Stimulated activated CD4-positive, alpha-beta T cell treated with anti-CD3 and anti-CD28 coated beads, Interleukin-2, amount 100 ng/mL, for 24 hours (primary cell): ENCODE measurements around the gene REXO1.

ENCODE experiments used
- DNase-seq, 2 donors: peaks; one replicate each; pipeline ENCODE4 v3.0.0-alpha.2; 2020

Gene REXO1

GRCh38 chr19:1789261-1790041, 58.8 kb downstream of the REXO1 start:
- no peak for DNase-seq

GRCh38 chr19:1787116-1787515, 61.2 kb downstream of the REXO1 start:
- DNase-seq = no peak

GRCh38 chr19:1786668-1787067, 61.6 kb downstream of the REXO1 start:
- no peak for DNase-seq

GRCh38 chr19:1785310-1785709, 63.0 kb downstream of the REXO1 start:
- DNase-seq = no peak

GRCh38 chr19:1783874-1784273, 64.4 kb downstream of the REXO1 start:
- DNase-seq = no peak

GRCh38 chr19:1783354-1783753, 64.9 kb downstream of the REXO1 start:
- no peak for DNase-seq

GRCh38 chr19:1782521-1782920, 65.8 kb downstream of the REXO1 start:
- no peak for DNase-seq

GRCh38 chr19:1780272-1780958, 67.9 kb downstream of the REXO1 start:
- no peak for DNase-seq

GRCh38 chr19:1779574-1779973, 68.7 kb downstream of the REXO1 start:
- DNase-seq = no peak

GRCh38 chr19:1777149-1777548, 71.1 kb downstream of the REXO1 start:
- DNase-seq = no peak

GRCh38 chr19:1776606-1777147, 71.6 kb downstream of the REXO1 start:
- no peak for DNase-seq

GRCh38 chr19:1775951-1776605, 72.2 kb downstream of the REXO1 start:
- no peak for DNase-seq

- no peak for DNase-seq
Observed at GRCh38 chr19:1774989-1775772, 73.1 kb downstream of the REXO1 start.

- no peak for DNase-seq
Observed at GRCh38 chr19:1773184-1773583, 75.1 kb downstream of the REXO1 start.

GRCh38 chr19:1770866-1771576, 77.3 kb downstream of the REXO1 start:
- DNase-seq = no peak

- no peak for DNase-seq
Observed at GRCh38 chr19:1769645-1769985, 78.7 kb downstream of the REXO1 start.

- DNase-seq = no peak
Observed at GRCh38 chr19:1768918-1769644, 79.2 kb downstream of the REXO1 start.

- DNase-seq = no peak
Observed at GRCh38 chr19:1768248-1768647, 80.0 kb downstream of the REXO1 start.

GRCh38 chr19:1767464-1767933, 80.8 kb downstream of the REXO1 start:
- peak; percentile 71 to 75 for DNase-seq

GRCh38 chr19:1766800-1767352, 81.4 kb downstream of the REXO1 start:
- no peak for DNase-seq
